K562 (cell line): Measurements from ENCODE around the gene EZH1. TPM values are rescaled to one million over a fixed set of nuclear protein-coding genes. Genes with fewer than 3 reads are reported as not detected.

Source experiments
- BHLHE40 ChIP-seq: IDR thresholded peaks from 2 replicates; pipeline ENCODE4 v1.6.1; 2011; ENCODE audit warnings: low read length, improper control_type of control experiment
- CC2D1A ChIP-seq: fragments of 450-650 bp; IDR thresholded peaks from 2 replicates; pipeline ENCODE4 v1.6.1; 2017; ENCODE audit warnings: mild to moderate bottlenecking
- CHD4 ChIP-seq: fragments of 200-600 bp; sonication (generic); IDR thresholded peaks from 3 replicates; pipeline ENCODE4 v1.6.1; 2012; ENCODE audit warnings: low read depth, mild to moderate bottlenecking, mixed read lengths, low read length, inconsistent platforms; ENCODE audit not compliant: insufficient read depth, insufficient replicate concordance, poor library complexity, severe bottlenecking
- DMBX1 ChIP-seq: fragments of 250-450 bp; sonication (Bioruptor Pico); IDR thresholded peaks from 2 replicates; pipeline ENCODE4 v1.8.0; 2022; ENCODE audit warnings: inconsistent platforms, mild to moderate bottlenecking, moderate library complexity, borderline replicate concordance
- FOXA1 ChIP-seq: fragments of 450-650 bp; IDR thresholded peaks from 2 replicates; pipeline ENCODE4 v1.6.1; 2016; ENCODE audit warnings: mild to moderate bottlenecking, borderline replicate concordance
- HMG20A ChIP-seq: fragments of 450-650 bp; formaldehyde crosslinking; conservative IDR thresholded peaks from 2 replicates; pipeline ENCODE4 v1.4.0; 2020; ENCODE audit warnings: mild to moderate bottlenecking, mixed read lengths
- HSF4 ChIP-seq: fragments of 250-450 bp; sonication (Bioruptor Pico); IDR thresholded peaks from 2 replicates; pipeline ENCODE4 v2.1.2; 2022; ENCODE audit warnings: mild to moderate bottlenecking, moderate library complexity, borderline replicate concordance
- ILF3 ChIP-seq: fragments of 450-650 bp; IDR thresholded peaks from 2 replicates; pipeline ENCODE4 v1.6.1; 2018; ENCODE audit warnings: antibody characterized with exemption, mild to moderate bottlenecking, moderate library complexity, borderline replicate concordance
- KLF6 ChIP-seq: fragments of 250-450 bp; sonication (Bioruptor Pico); IDR thresholded peaks from 2 replicates; pipeline ENCODE4 v1.4.0; 2020; ENCODE audit warnings: mild to moderate bottlenecking, moderate library complexity, borderline replicate concordance
- MEIS2 ChIP-seq: fragments of 450-650 bp; IDR thresholded peaks from 2 replicates; pipeline ENCODE4 v1.6.1; 2014; ENCODE audit warnings: mild to moderate bottlenecking; ENCODE audit not compliant: partially characterized antibody
- MNT ChIP-seq, 2 experiments: fragments of 450-650 bp; conservative IDR thresholded peaks; 2 replicates each; pipeline ENCODE4 v1.6.1; 2017; ENCODE audit warnings: mild to moderate bottlenecking in 2 of 2, moderate library complexity in 2 of 2
- PHB2 ChIP-seq: fragments of 450-650 bp; IDR thresholded peaks from 2 replicates; pipeline ENCODE4 v1.6.1; 2017; ENCODE audit warnings: low read depth
- PPARD ChIP-seq: fragments of 250-450 bp; sonication (Bioruptor Pico); IDR thresholded peaks from 2 replicates; pipeline ENCODE4 v1.8.0; 2022; ENCODE audit warnings: inconsistent platforms, mild to moderate bottlenecking, moderate library complexity
- PTTG1 ChIP-seq: fragments of 450-650 bp; IDR thresholded peaks from 2 replicates; pipeline ENCODE4 v1.6.1; 2016; ENCODE audit warnings: low read depth, mild to moderate bottlenecking, missing genetic modification characterization, missing compliant biosample characterization
- RBM17 ChIP-seq: fragments of 200-400 bp; formaldehyde crosslinking; IDR thresholded peaks from 2 replicates; pipeline ENCODE4 v1.6.1; 2017; ENCODE audit warnings: low read depth, mild to moderate bottlenecking, low read length, borderline replicate concordance
- ZNF717 ChIP-seq: fragments of 250-450 bp; sonication (Bioruptor Pico); IDR thresholded peaks from 2 replicates; pipeline ENCODE4 v1.5.0; 2021
- ZNF77 ChIP-seq: fragments of 250-450 bp; sonication (Bioruptor Pico); IDR thresholded peaks from 2 replicates; pipeline ENCODE4 v1.5.0; 2020
- ZNF79 ChIP-seq: fragments of 250-450 bp; sonication (Bioruptor Pico); IDR thresholded peaks from 2 replicates; pipeline ENCODE4 v1.4.0; 2020; ENCODE audit warnings: low read depth, mild to moderate bottlenecking, moderate library complexity
- polyA plus RNA-seq, 8 experiments: library from polyadenylated mRNA; depleted of rRNA in 4 of 8; stranded (reverse) in 5 of 8; unstranded in 3 of 8; fragments of >200 nt; fragmentation: Nextera tagmentation in 2 of 8; fragmentation: Illumina TruSeq in 1 of 8; extraction: Ambion mirVana in 2 of 8; extraction: Trizol in 1 of 8; gene quantifications; 2 replicates each; pipeline versions ENCODE4 v1.2.1 to v1.2.3, GENCODE V29; 2011 to 2014; ENCODE audit warnings: inconsistent platforms in 1 of 8, missing spikeins in 1 of 8
- total RNA-seq, 7 experiments: library from RNA; depleted of rRNA in 6 of 7; stranded (reverse); fragments of >200 nt in 6 of 7; fragmentation: Illumina TruSeq in 2 of 7; extraction: Trizol in 2 of 7; gene quantifications; 2 replicates each; pipeline versions ENCODE4 v1.2.1 to v1.2.3, GENCODE V29; 2011 to 2021; ENCODE audit warnings: low replicate concordance in 1 of 7
- TF ChIP-seq, protein P1 (sequence below): fragments of 450-650 bp; IDR thresholded peaks from 2 replicates; pipeline ENCODE4 v1.6.1; 2016; ENCODE audit warnings: low read depth, mild to moderate bottlenecking, moderate library complexity
- TF ChIP-seq, protein P2 (sequence below), 3 experiments: fragments of 200-800 bp in 1 of 3; fragments of 250-450 bp in 1 of 3; fragments of 450-650 bp in 1 of 3; sonication (Bioruptor Pico) in 1 of 3; sonication (Bioruptor generic) in 1 of 3; formaldehyde crosslinking in 1 of 3; IDR thresholded peaks; 2 replicates each; pipeline versions ENCODE4 v1.6.1 to v1.8.0; 2016 to 2022; ENCODE audit warnings: mild to moderate bottlenecking in 2 of 3, missing genetic modification characterization in 2 of 3, missing compliant biosample characterization in 1 of 3, moderate library complexity in 1 of 3
- TF ChIP-seq, protein P3 (sequence below): fragments of 250-450 bp; sonication (Bioruptor Pico); IDR thresholded peaks from 2 replicates; pipeline ENCODE4 v1.5.1; 2021; ENCODE audit warnings: mild to moderate bottlenecking

The EZH1 gene
- total and polyA plus RNA-seq, 9 of the 15 experiments (the other 6 are each of a cell fraction or from before 2014, with no cell fraction given) = 8.6 to 40.8 (median 22.9) TPM

GRCh38 chr17:42743595-42744282, 1.1 kb downstream of the EZH1 start (continued):
- TF ChIP-seq MNT (conservative IDR thresholded peaks at IDR 0.05) (peak in 1 of 2 experiments; percentile 36; a peak in 2 of 4 replicates), PPARD (no peak), MEIS2 (peak; percentile 35), HSF4 (CRISPR knock-in tag) (no peak; the same call in 1 of the 2 replicates), ILF3 (no peak), ZNF79 (CRISPR knock-in tag) (no peak), RBM17 (no peak), DMBX1 (peak; percentile 82; the same call in 1 of the 2 replicates), CHD4 (no peak), PTTG1 (no peak), ZNF77 (CRISPR knock-in tag) (no peak), CC2D1A (peak; percentile 44; the same call in 1 of the 2 replicates), HMG20A (CRISPR knock-in tag) (no peak), ZNF717 (CRISPR knock-in tag) (no peak), KLF6 (CRISPR knock-in tag) (no peak), BHLHE40 (no peak), FOXA1 (no peak), PHB2 (peak; percentile 60)
- TF ChIP-seq, protein P1, sequence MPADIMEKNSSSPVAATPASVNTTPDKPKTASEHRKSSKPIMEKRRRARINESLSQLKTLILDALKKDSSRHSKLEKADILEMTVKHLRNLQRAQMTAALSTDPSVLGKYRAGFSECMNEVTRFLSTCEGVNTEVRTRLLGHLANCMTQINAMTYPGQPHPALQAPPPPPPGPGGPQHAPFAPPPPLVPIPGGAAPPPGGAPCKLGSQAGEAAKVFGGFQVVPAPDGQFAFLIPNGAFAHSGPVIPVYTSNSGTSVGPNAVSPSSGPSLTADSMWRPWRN = peak; percentile 59; the same call in 1 of the 2 replicates
- TF ChIP-seq, protein P2, sequence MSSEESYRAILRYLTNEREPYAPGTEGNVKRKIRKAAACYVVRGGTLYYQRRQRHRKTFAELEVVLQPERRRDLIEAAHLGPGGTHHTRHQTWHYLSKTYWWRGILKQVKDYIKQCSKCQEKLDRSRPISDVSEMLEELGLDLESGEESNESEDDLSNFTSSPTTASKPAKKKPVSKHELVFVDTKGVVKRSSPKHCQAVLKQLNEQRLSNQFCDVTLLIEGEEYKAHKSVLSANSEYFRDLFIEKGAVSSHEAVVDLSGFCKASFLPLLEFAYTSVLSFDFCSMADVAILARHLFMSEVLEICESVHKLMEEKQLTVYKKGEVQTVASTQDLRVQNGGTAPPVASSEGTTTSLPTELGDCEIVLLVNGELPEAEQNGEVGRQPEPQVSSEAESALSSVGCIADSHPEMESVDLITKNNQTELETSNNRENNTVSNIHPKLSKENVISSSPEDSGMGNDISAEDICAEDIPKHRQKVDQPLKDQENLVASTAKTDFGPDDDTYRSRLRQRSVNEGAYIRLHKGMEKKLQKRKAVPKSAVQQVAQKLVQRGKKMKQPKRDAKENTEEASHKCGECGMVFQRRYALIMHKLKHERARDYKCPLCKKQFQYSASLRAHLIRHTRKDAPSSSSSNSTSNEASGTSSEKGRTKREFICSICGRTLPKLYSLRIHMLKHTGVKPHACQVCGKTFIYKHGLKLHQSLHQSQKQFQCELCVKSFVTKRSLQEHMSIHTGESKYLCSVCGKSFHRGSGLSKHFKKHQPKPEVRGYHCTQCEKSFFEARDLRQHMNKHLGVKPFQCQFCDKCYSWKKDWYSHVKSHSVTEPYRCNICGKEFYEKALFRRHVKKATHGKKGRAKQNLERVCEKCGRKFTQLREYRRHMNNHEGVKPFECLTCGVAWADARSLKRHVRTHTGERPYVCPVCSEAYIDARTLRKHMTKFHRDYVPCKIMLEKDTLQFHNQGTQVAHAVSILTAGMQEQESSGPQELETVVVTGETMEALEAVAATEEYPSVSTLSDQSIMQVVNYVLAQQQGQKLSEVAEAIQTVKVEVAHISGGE (CRISPR knock-in tag; IDR thresholded peaks at IDR 0.05) = peak in 1 of 3 experiments; percentile 44; a peak in 2 of 6 replicates
- TF ChIP-seq, protein P3, sequence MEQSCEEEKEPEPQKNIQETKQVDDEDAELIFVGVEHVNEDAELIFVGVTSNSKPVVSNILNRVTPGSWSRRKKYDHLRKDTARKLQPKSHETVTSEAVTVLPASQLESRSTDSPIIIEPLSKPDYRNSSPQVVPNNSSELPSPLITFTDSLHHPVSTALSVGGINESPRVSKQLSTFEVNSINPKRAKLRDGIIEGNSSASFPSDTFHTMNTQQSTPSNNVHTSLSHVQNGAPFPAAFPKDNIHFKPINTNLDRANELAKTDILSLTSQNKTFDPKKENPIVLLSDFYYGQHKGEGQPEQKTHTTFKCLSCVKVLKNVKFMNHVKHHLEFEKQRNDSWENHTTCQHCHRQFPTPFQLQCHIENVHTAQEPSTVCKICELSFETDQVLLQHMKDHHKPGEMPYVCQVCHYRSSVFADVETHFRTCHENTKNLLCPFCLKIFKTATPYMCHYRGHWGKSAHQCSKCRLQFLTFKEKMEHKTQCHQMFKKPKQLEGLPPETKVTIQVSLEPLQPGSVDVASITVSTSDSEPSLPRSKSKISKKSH (CRISPR knock-in tag) = no peak
